Testis (tissue), 3 donors: Measurements from ENCODE around the gene IQSEC1. TPM values are rescaled to one million over a fixed set of nuclear protein-coding genes. Genes with fewer than 3 reads are reported as not detected.

Source experiments
- DNase-seq: peaks from one replicate; pipeline ENCODE4 v3.0.0-alpha.2; 2019
- H3K27ac ChIP-seq, 2 donors: fragments of 200-600 bp; sonication (generic); one replicate each; pipeline ENCODE4 v1.5.1; 2019
- H3K27me3 ChIP-seq: fragments of 200-600 bp; sonication (generic); one replicate; pipeline ENCODE4 v1.5.1; 2019
- H3K36me3 ChIP-seq: fragments of 200-600 bp; sonication (generic); one replicate; pipeline ENCODE4 v1.5.1; 2017; ENCODE audit warnings: low read depth; ENCODE audit errors: missing control alignments
- H3K4me1 ChIP-seq: fragments of 200-600 bp; sonication (generic); one replicate; pipeline ENCODE4 v1.5.1; 2019
- H3K4me3 ChIP-seq, 2 donors: fragments of 200-600 bp; sonication (generic); one replicate each; pipeline ENCODE4 v1.5.1; 2017 to 2019
- H3K9me3 ChIP-seq: fragments of 200-600 bp; sonication (generic); one replicate; pipeline ENCODE4 v1.5.1; 2017
- CTCF ChIP-seq, 3 experiments: fragments of 450-650 bp in 2 of 3; fragments of 200-600 bp in 1 of 3; sonication (generic) in 1 of 3; IDR thresholded peaks; one replicate each; pipeline ENCODE4 v1.5.1; 2016 to 2019; ENCODE audit warnings: antibody characterized with exemption in 3 of 3, mild to moderate bottlenecking in 2 of 3, moderate library complexity in 1 of 3
- POLR2A ChIP-seq: fragments of 450-650 bp; IDR thresholded peaks from one replicate; pipeline ENCODE4 v1.6.1; 2017; ENCODE audit warnings: antibody characterized with exemption, mild to moderate bottlenecking, moderate library complexity
- WGBS, 2 donors: methylation state at CpG; one replicate each; pipeline ENCODE4 v1.1.5; 2018; 5-methylcytosine and 5-hydroxymethylcytosine counted together
- intact Hi-C: fragments of 100-400 bp; cut with DNase I; formaldehyde crosslinking; loops from one replicate; pipeline ENCODE4 v1.15.1; 2023; ENCODE audit warnings: low total_unique reads
- polyA plus RNA-seq: library from polyadenylated mRNA; stranded (reverse); fragments of 350-450 nt; fragmentation: Illumina TruSeq; extraction: RNeasy Lipid Tissue Mini Kit (QIAGEN cat#74804); gene quantifications from one replicate; pipeline ENCODE4 v1.2.3, GENCODE V29; 2014; ENCODE audit warnings: low read depth, low replicate concordance; ENCODE audit not compliant: insufficient read depth
- total RNA-seq, 2 donors: library from RNA; depleted of rRNA; stranded (reverse); fragments of >200 nt; gene quantifications; one replicate each; pipeline ENCODE4 v1.2.3, GENCODE V29; 2016

Gene IQSEC1
- total and polyA plus RNA-seq, 3 donors from 2014 or later, result 32.9 to 89.4 (median 74.3) TPM

GRCh38 chr3:12908136-12908730 lies 165.0 kb downstream of the IQSEC1 start:
- intact Hi-C loops, result no loop called here
- H3K27ac ChIP-seq, result no peak overlapping the region
- no peaks in the 10 kb centered on the region for H3K36me3 ChIP-seq
- TF ChIP-seq POLR2A (no peak), CTCF (IDR thresholded peaks at IDR 0.05) (no peak)
- H3K9me3 ChIP-seq, result no peaks in the 10 kb centered on the region
- WGBS, 2 donors, result 94 to 95% methylated on average over 26 to 28 of the region's 28 CpGs
- DNase-seq, result no peak
- no peak overlapping the region for H3K4me3 ChIP-seq
- peaks cover 2% of the 10 kb centered on the region for H3K4me1 ChIP-seq
- H3K27me3 ChIP-seq, result no peaks in the 10 kb centered on the region

- H3K27ac ChIP-seq, result no peak overlapping the region
- H3K4me1 ChIP-seq, result peaks cover 2% of the 10 kb centered on the region
- no peaks in the 10 kb centered on the region for H3K36me3 ChIP-seq
- 87 to 91% methylated on average over 18 of the region's 18 CpGs for WGBS, 2 donors
- no peaks in the 10 kb centered on the region for H3K9me3 ChIP-seq
- DNase-seq, result no peak
- H3K27me3 ChIP-seq, result no peaks in the 10 kb centered on the region
- TF ChIP-seq POLR2A, result no peak
- TF ChIP-seq CTCF (IDR thresholded peaks at IDR 0.05), result no peak
- H3K4me3 ChIP-seq, result no peak overlapping the region
- intact Hi-C loops, result no loop called here
These were observed 165.5 kb downstream of the IQSEC1 start for GRCh38 chr3:12907729-12908128.

- intact Hi-C loops, result no loop called here
- H3K27me3 ChIP-seq, result no peaks in the 10 kb centered on the region
These were observed 165.9 kb downstream of the IQSEC1 start for GRCh38 chr3:12907296-12907695.

GRCh38 chr3:12906916-12907290 lies 166.3 kb downstream of the IQSEC1 start:
- Histone ChIP-seq H3K36me3 (no peaks in the 10 kb centered on the region), H3K27me3 (no peaks in the 10 kb centered on the region), H3K4me1 (peaks cover 2% of the 10 kb centered on the region), H3K27ac (no peak overlapping the region), H3K9me3 (no peaks in the 10 kb centered on the region), H3K4me3 (no peak overlapping the region)
- TF ChIP-seq POLR2A (no peak), CTCF (IDR thresholded peaks at IDR 0.05) (no peak)
- intact Hi-C loops, result no loop called here
- 87 to 96% methylated on average over 5 of the region's 5 CpGs for WGBS, 2 donors
- DNase-seq, result no peak

More at GRCh38 chr3:12907296-12907695, 165.9 kb downstream of the IQSEC1 start:
- H3K27ac ChIP-seq, result no peak overlapping the region
- no peaks in the 10 kb centered on the region for H3K9me3 ChIP-seq
- peaks cover 2% of the 10 kb centered on the region for H3K4me1 ChIP-seq
- 87 to 89% methylated on average over 15 to 16 of the region's 16 CpGs for WGBS, 2 donors
- H3K36me3 ChIP-seq, result no peaks in the 10 kb centered on the region
- DNase-seq, result no peak
- H3K4me3 ChIP-seq, result no peak overlapping the region
- TF ChIP-seq CTCF (IDR thresholded peaks at IDR 0.05), result no peak
- no peak for TF ChIP-seq POLR2A
